Neural progenitor cell (in vitro differentiated cells): ENCODE results near the gene KRT25. TPM values are rescaled to one million over a fixed set of nuclear protein-coding genes. Genes with fewer than 3 reads are reported as not detected.

Experiments
- DNase-seq: peaks from one replicate; pipeline ENCODE4 v3.0.0-alpha.2; 2016; ENCODE audit warnings: low spot score
- H2AFZ ChIP-seq: fragments of 200-600 bp; sonication (generic); replicated peaks from 2 replicates; pipeline ENCODE4 v1.6.1; 2016; ENCODE audit warnings: antibody characterized with exemption
- H3F3A ChIP-seq: fragments of 200-600 bp; sonication (generic); 2 replicates; pipeline ENCODE4 v1.6.1; 2016; ENCODE audit warnings: antibody characterized with exemption, low read depth
- H3K27ac ChIP-seq: fragments of 200-600 bp; sonication (generic); 2 replicates; pipeline ENCODE4 v1.5.1; 2016; ENCODE audit warnings: mild to moderate bottlenecking
- H3K27me3 ChIP-seq: fragments of 200-600 bp; sonication (generic); 2 replicates; pipeline ENCODE4 v1.6.1; 2016; ENCODE audit warnings: mild to moderate bottlenecking, moderate library complexity
- H3K36me3 ChIP-seq: fragments of 200-600 bp; sonication (generic); 2 replicates; pipeline ENCODE4 v1.5.1; 2016
- H3K4me1 ChIP-seq: fragments of 200-600 bp; sonication (generic); 2 replicates; pipeline ENCODE4 v1.6.1; 2016; ENCODE audit warnings: mixed run types
- H3K4me2 ChIP-seq: fragments of 200-600 bp; sonication (generic); 2 replicates; pipeline ENCODE4 v1.6.1; 2016
- H3K4me3 ChIP-seq: fragments of 200-600 bp; sonication (generic); 2 replicates; pipeline ENCODE4 v1.5.1; 2016
- H3K79me2 ChIP-seq: fragments of 200-600 bp; sonication (generic); 2 replicates; pipeline ENCODE4 v1.6.1; 2016; ENCODE audit warnings: low read depth
- H3K9ac ChIP-seq: fragments of 200-600 bp; sonication (generic); 2 replicates; pipeline ENCODE4 v1.6.1; 2016
- H3K9me3 ChIP-seq: fragments of 200-600 bp; sonication (generic); 2 replicates; pipeline ENCODE4 v1.5.1; 2016; ENCODE audit warnings: low read depth
- H4K20me1 ChIP-seq: fragments of 200-600 bp; sonication (generic); 2 replicates; pipeline ENCODE4 v1.6.1; 2016; ENCODE audit warnings: low read depth
- H3K27ac Mint-ChIP-seq: 3 replicates; pipeline ENCODE4 v1.8.0; 2021; ENCODE audit warnings: mixed read lengths
- H3K27me3 Mint-ChIP-seq: 2 replicates; pipeline ENCODE4 v1.8.0; 2022; ENCODE audit warnings: low read depth, mild to moderate bottlenecking, inconsistent platforms, moderate library complexity, mixed read lengths; ENCODE audit not compliant: insufficient read depth
- H3K36me3 Mint-ChIP-seq: 3 replicates; pipeline ENCODE4 v1.8.0; 2021; ENCODE audit warnings: mixed read lengths
- H3K4me1 Mint-ChIP-seq: 3 replicates; pipeline ENCODE4 v1.8.0; 2021; ENCODE audit warnings: mixed read lengths
- H3K4me3 Mint-ChIP-seq: 3 replicates; pipeline ENCODE4 v1.8.0; 2021; ENCODE audit warnings: mild to moderate bottlenecking, moderate library complexity, mixed read lengths
- H3K9me3 Mint-ChIP-seq: 3 replicates; pipeline ENCODE4 v1.8.0; 2020; ENCODE audit warnings: mixed read lengths
- CTCF ChIP-seq: fragments of 200-600 bp; sonication (generic); IDR thresholded peaks from 2 replicates; pipeline ENCODE4 v1.5.1; 2017; ENCODE audit warnings: antibody characterized with exemption, mild to moderate bottlenecking
- EZH2 ChIP-seq: fragments of 200-600 bp; sonication (generic); IDR thresholded peaks from 2 replicates; pipeline ENCODE4 v1.6.1; 2017; ENCODE audit warnings: antibody characterized with exemption, mild to moderate bottlenecking, moderate library complexity
- EZH2phosphoT487 ChIP-seq: fragments of 200-600 bp; sonication (generic); IDR thresholded peaks from 2 replicates; pipeline ENCODE4 v1.6.1; 2017; ENCODE audit warnings: antibody characterized with exemption
- total RNA-seq: library from RNA; depleted of rRNA; stranded (reverse); fragments of >200 nt; gene quantifications from 2 replicates; pipeline ENCODE4 v1.2.3, GENCODE V29; 2015; ENCODE audit warnings: low replicate concordance

Gene KRT25
- total RNA-seq, 1 donor from 2014 or later, result not detected

- no peak overlapping the region for H3K4me2 ChIP-seq
- peaks cover 7% of the 10 kb centered on the region for H3K27me3 ChIP-seq
- H3K4me3 Mint-ChIP-seq, result no peak overlapping the region
- no peaks in the 10 kb centered on the region for H3K4me1 ChIP-seq
- TF ChIP-seq CTCF (peak; percentile 82), EZH2 (no peak), EZH2phosphoT487 (no peak)
- H3K27ac Mint-ChIP-seq, result no peak overlapping the region
- H3F3A ChIP-seq, result no peaks in the 10 kb centered on the region
- no peak overlapping the region for H3K9ac ChIP-seq
- peaks cover 3% of the 10 kb centered on the region for H3K4me1 Mint-ChIP-seq
- no peaks in the 10 kb centered on the region for H3K36me3 Mint-ChIP-seq
- H3K9me3 ChIP-seq, result no peaks in the 10 kb centered on the region
- no peak overlapping the region for H3K4me3 ChIP-seq
- H3K27ac ChIP-seq, result no peak overlapping the region
- no peaks in the 10 kb centered on the region for H3K36me3 ChIP-seq
- H3K27me3 Mint-ChIP-seq, result peaks cover 2% of the 10 kb centered on the region
- peak; percentile 52 for DNase-seq
- H3K79me2 ChIP-seq, result no peaks in the 10 kb centered on the region
- no peaks in the 10 kb centered on the region for H4K20me1 ChIP-seq
- H2AFZ ChIP-seq, result no peak overlapping the region
- no peaks in the 10 kb centered on the region for H3K9me3 Mint-ChIP-seq
Measured at GRCh38 chr17:40791787-40792436, 36.8 kb upstream of the KRT25 start.

- Mint-ChIP-seq H3K27me3 (peaks cover 2% of the 10 kb centered on the region), H3K9me3 (no peaks in the 10 kb centered on the region), H3K36me3 (no peaks in the 10 kb centered on the region), H3K4me3 (no peak overlapping the region), H3K4me1 (no peaks in the 10 kb centered on the region), H3K27ac (no peak overlapping the region)
- H4K20me1 ChIP-seq, result no peaks in the 10 kb centered on the region
- H3F3A ChIP-seq, result no peaks in the 10 kb centered on the region
- peaks cover 7% of the 10 kb centered on the region for H3K27me3 ChIP-seq
- no peaks in the 10 kb centered on the region for H3K36me3 ChIP-seq
- no peaks in the 10 kb centered on the region for H3K4me1 ChIP-seq
- H3K9me3 ChIP-seq, result no peaks in the 10 kb centered on the region
- no peak overlapping the region for H3K9ac ChIP-seq
- TF ChIP-seq EZH2phosphoT487 (no peak), EZH2 (no peak), CTCF (no peak)
- H3K79me2 ChIP-seq, result no peaks in the 10 kb centered on the region
- H3K4me3 ChIP-seq, result no peak overlapping the region
- H3K27ac ChIP-seq, result no peak overlapping the region
- no peak overlapping the region for H3K4me2 ChIP-seq
- no peak for DNase-seq
- no peak overlapping the region for H2AFZ ChIP-seq
Measured at GRCh38 chr17:40791111-40791510, 36.0 kb upstream of the KRT25 start.

DNA sequence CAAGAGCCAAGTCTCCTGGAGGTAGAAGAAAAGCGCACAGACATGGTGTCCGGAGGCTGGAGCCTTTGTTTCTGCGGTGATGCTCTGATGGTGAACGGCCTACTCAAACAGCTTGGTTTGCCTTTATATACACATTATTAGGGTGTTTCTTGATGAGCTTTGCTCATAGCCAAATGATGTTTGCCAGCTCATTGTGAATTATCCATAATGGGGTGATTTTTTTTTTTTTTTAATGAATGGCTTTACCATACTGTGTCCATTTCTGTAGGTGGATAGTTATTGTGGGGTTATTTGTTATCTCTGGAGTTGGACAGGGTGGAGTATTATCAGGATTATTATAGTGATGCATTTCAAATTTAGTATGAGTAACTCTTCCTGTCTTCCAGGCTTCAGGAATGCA, 27.3 kb upstream of the KRT25 start, which contains the start of gene KRT27:
TSS of gene KRT27 (minus strand) at position 101 of the 400 bp plus-strand sequence. CDS start at position 44, 57 bp downstream.
- no peak within 1 kb of the TSS for H3K27ac ChIP-seq
- H3F3A ChIP-seq, result no peaks in the 10 kb centered on the region
- no peak within 1 kb of the TSS for H3K27ac Mint-ChIP-seq
- no peaks in the 10 kb centered on the region for H4K20me1 ChIP-seq
- no peak within 1 kb of the TSS for H3K9ac ChIP-seq
- no peak for TF ChIP-seq CTCF
- TF ChIP-seq EZH2, result no peak
- no peak for TF ChIP-seq EZH2phosphoT487
- H3K9me3 ChIP-seq, result no peaks in the 10 kb centered on the region
- DNase-seq, result no peak
- H3K36me3 ChIP-seq, result no peaks in the 10 kb centered on the region
- H2AFZ ChIP-seq, result no peak within 1 kb of the TSS
- no peak within 1 kb of the TSS for H3K4me3 Mint-ChIP-seq
- H3K36me3 Mint-ChIP-seq, result no peaks in the 10 kb centered on the region
- H3K4me3 ChIP-seq, result no peak within 1 kb of the TSS
- no peak within 1 kb of the TSS for H3K4me2 ChIP-seq
- H3K9me3 Mint-ChIP-seq, result peaks cover 2% of the 10 kb centered on the region
- H3K4me1 Mint-ChIP-seq, result no peaks in the 10 kb centered on the region
- H3K4me1 ChIP-seq, result no peaks in the 10 kb centered on the region
- H3K79me2 ChIP-seq, result no peaks in the 10 kb centered on the region
- H3K27me3 Mint-ChIP-seq, result no peaks in the 10 kb centered on the region
- H3K27me3 ChIP-seq, result peaks cover 21% of the 10 kb centered on the region
